IMR-90 (cell line): ENCODE results near the gene ANKRD55. TPM values are rescaled to one million over a fixed set of nuclear protein-coding genes. Genes with fewer than 3 reads are reported as not detected.

Experiments used
- ATAC-seq: fragments of 200-7000 bp; cut with Tn5 transposase; 2 replicates; pipeline ENCODE4 v1.9.1; 2020; ENCODE audit warnings: low read depth, mild to moderate bottlenecking, moderate library complexity
- BruUV-seq: library from RNA; stranded (reverse); fragments of 400-500 nt; replicated peaks from 2 replicates; lab custom pipeline; 2021; lab: Mats Ljungman, UMichigan
- CTCF ChIA-PET: fragments of 300-600 bp; formaldehyde crosslinking; extraction: SDS; loops from one replicate; lab custom pipeline; 2021; ENCODE audit warnings: antibody characterized with exemption; lab: Yijun Ruan, JAX
- POLR2A ChIA-PET: fragments of 300-600 bp; sonication (Branson Sonifier 250); formaldehyde crosslinking; loops from one replicate; lab custom pipeline; 2022; ENCODE audit warnings: antibody characterized with exemption; ENCODE audit not compliant: unreplicated experiment; lab: Charles Lee
- DNase-seq: peaks from one replicate; pipeline ENCODE4 v3.0.0; 2013
- H2AFZ ChIP-seq: replicated peaks from 2 replicates; pipeline ENCODE3; 2013; ENCODE audit warnings: low read length, mild to moderate bottlenecking; ENCODE audit not compliant: poor library complexity
- H2AK5ac ChIP-seq: 2 replicates; pipeline ENCODE4 v1.6.1; 2013; ENCODE audit warnings: low read depth, low read length, inconsistent platforms
- H2AK9ac ChIP-seq: replicated peaks from 2 replicates; pipeline ENCODE3; 2013; ENCODE audit warnings: mild to moderate bottlenecking, low read depth, low read length, moderate library complexity; ENCODE audit not compliant: poor library complexity
- H2BK120ac ChIP-seq: 2 replicates; pipeline ENCODE4 v1.6.1; 2013; ENCODE audit warnings: low read depth, low read length, inconsistent platforms
- H2BK15ac ChIP-seq: 3 replicates; pipeline ENCODE4 v1.6.1; 2013; ENCODE audit warnings: low read depth, low read length, inconsistent platforms
- H2BK20ac ChIP-seq: 2 replicates; pipeline ENCODE4 v1.6.1; 2013; ENCODE audit warnings: low read depth, mild to moderate bottlenecking, inconsistent platforms, low read length, moderate library complexity
- H2BK5ac ChIP-seq: 2 replicates; pipeline ENCODE4 v1.6.1; 2013; ENCODE audit warnings: mild to moderate bottlenecking, low read depth, low read length, inconsistent platforms; ENCODE audit not compliant: poor library complexity, severe bottlenecking
- H3K14ac ChIP-seq: replicated peaks from 2 replicates; pipeline ENCODE4 v1.6.1; 2013; ENCODE audit warnings: low read depth, low read length, inconsistent platforms
- H3K18ac ChIP-seq: 2 replicates; pipeline ENCODE4 v1.6.1; 2013; ENCODE audit warnings: low read depth, low read length, control low read depth
- H3K23ac ChIP-seq: 2 replicates; pipeline ENCODE4 v1.6.1; 2013; ENCODE audit warnings: low read depth, low read length, inconsistent platforms
- H3K27ac ChIP-seq: 2 replicates; pipeline ENCODE4 v1.5.1; 2013; ENCODE audit warnings: mild to moderate bottlenecking, control low read depth, low read length; ENCODE audit not compliant: insufficient read depth
- H3K27me3 ChIP-seq: 2 replicates; pipeline ENCODE4 v1.6.1; 2013; ENCODE audit warnings: low read length; ENCODE audit not compliant: control insufficient read depth, insufficient read depth
- H3K36me3 ChIP-seq: 2 replicates; pipeline ENCODE4 v1.6.1; 2013; ENCODE audit warnings: low read length, mixed read lengths; ENCODE audit not compliant: control insufficient read depth, insufficient read depth
- H3K4ac ChIP-seq: 2 replicates; pipeline ENCODE4 v1.6.1; 2013; ENCODE audit warnings: low read depth, low read length, inconsistent platforms
- H3K4me1 ChIP-seq: 2 replicates; pipeline ENCODE4 v1.6.1; 2013; ENCODE audit warnings: low read length, mixed read lengths; ENCODE audit not compliant: control insufficient read depth, insufficient read depth
- H3K4me2 ChIP-seq: 2 replicates; pipeline ENCODE4 v1.6.1; 2013; ENCODE audit warnings: low read depth, mild to moderate bottlenecking, control low read depth, low read length, moderate library complexity
- H3K4me3 ChIP-seq: 2 replicates; pipeline ENCODE4 v1.5.1; 2013; ENCODE audit warnings: low read depth, mild to moderate bottlenecking, control low read depth, low read length, moderate library complexity; ENCODE audit not compliant: insufficient read depth
- H3K56ac ChIP-seq: 2 replicates; pipeline ENCODE4 v1.6.1; 2013; ENCODE audit warnings: low read length, inconsistent platforms; ENCODE audit not compliant: insufficient read depth; ENCODE audit errors: extremely low read depth
- H3K79me1 ChIP-seq, 2 experiments: 2 replicates each; pipeline ENCODE4 v1.6.1; 2013; ENCODE audit warnings: low read length in 2 of 2, inconsistent platforms in 1 of 2, low read depth in 1 of 2
- H3K9ac ChIP-seq: 2 replicates; pipeline ENCODE4 v1.6.1; 2013; ENCODE audit warnings: low read depth, low read length, control low read depth
- H3K9me1 ChIP-seq: 2 replicates; pipeline ENCODE4 v1.6.1; 2013; ENCODE audit warnings: low read length, inconsistent platforms; ENCODE audit not compliant: insufficient read depth
- H3K9me3 ChIP-seq: 2 replicates; pipeline ENCODE4 v1.6.1; 2013; ENCODE audit warnings: low read length; ENCODE audit not compliant: control insufficient read depth, insufficient read depth
- H4K20me1 ChIP-seq: 2 replicates; pipeline ENCODE4 v1.6.1; 2013; ENCODE audit warnings: low read length, inconsistent platforms; ENCODE audit not compliant: insufficient read depth
- H4K5ac ChIP-seq: 2 replicates; pipeline ENCODE4 v1.6.1; 2013; ENCODE audit warnings: mild to moderate bottlenecking, low read depth, low read length, control low read depth
- H4K8ac ChIP-seq, 2 experiments: 2 replicates each; pipeline ENCODE4 v1.6.1; 2013; ENCODE audit warnings: low read depth in 2 of 2, low read length in 2 of 2, control low read depth in 1 of 2, inconsistent platforms in 1 of 2
- H4K91ac ChIP-seq: 2 replicates; pipeline ENCODE4 v1.6.1; 2013; ENCODE audit warnings: low read depth, low read length, inconsistent platforms; ENCODE audit not compliant: insufficient read depth
- BHLHE40 ChIP-seq: fragments of 150-350 bp; IDR thresholded peaks from 2 replicates; pipeline ENCODE4 v1.6.1; 2016; ENCODE audit warnings: mild to moderate bottlenecking, low read depth, low read length
- CEBPB ChIP-seq: IDR thresholded peaks from 2 replicates; pipeline ENCODE4 v1.6.1; 2012; ENCODE audit warnings: low read depth, low read length, improper control_type of control experiment
- CHD1 ChIP-seq: IDR thresholded peaks from 2 replicates; pipeline ENCODE4 v1.6.1; 2012; ENCODE audit warnings: low read depth, low read length, improper control_type of control experiment
- FOS ChIP-seq: fragments of 150-350 bp; IDR thresholded peaks from 2 replicates; pipeline ENCODE4 v1.6.1; 2016; ENCODE audit warnings: low read depth, low read length
- MAFK ChIP-seq: IDR thresholded peaks from 2 replicates; pipeline ENCODE4 v1.6.1; 2012; ENCODE audit warnings: low read depth, low read length, improper control_type of control experiment
- MAZ ChIP-seq: IDR thresholded peaks from 2 replicates; pipeline ENCODE4 v1.6.1; 2012; ENCODE audit warnings: low read depth, mild to moderate bottlenecking, low read length, improper control_type of control experiment, moderate library complexity, borderline replicate concordance
- MXI1 ChIP-seq: IDR thresholded peaks from 2 replicates; pipeline ENCODE4 v1.6.1; 2012; ENCODE audit warnings: low read depth, mild to moderate bottlenecking, low read length, moderate library complexity, borderline replicate concordance
- NFE2L2 ChIP-seq: fragments of 150-350 bp; IDR thresholded peaks from 2 replicates; pipeline ENCODE4 v1.6.1; 2016; ENCODE audit warnings: low read depth, mild to moderate bottlenecking, low read length
- POLR2A ChIP-seq: IDR thresholded peaks from 2 replicates; pipeline ENCODE4 v1.6.1; 2012; ENCODE audit warnings: mild to moderate bottlenecking, low read depth, low read length
- RAD21 ChIP-seq: IDR thresholded peaks from 2 replicates; pipeline ENCODE4 v1.6.1; 2012; ENCODE audit warnings: low read length, improper control_type of control experiment
- RCOR1 ChIP-seq: IDR thresholded peaks from 2 replicates; pipeline ENCODE4 v1.6.1; 2012; ENCODE audit warnings: mild to moderate bottlenecking, low read length, improper control_type of control experiment; ENCODE audit not compliant: insufficient replicate concordance
- RFX5 ChIP-seq: IDR thresholded peaks from 2 replicates; pipeline ENCODE4 v1.8.0; 2012; ENCODE audit warnings: low read depth, mild to moderate bottlenecking, low read length, moderate library complexity
- SMC3 ChIP-seq: fragments of 150-350 bp; IDR thresholded peaks from 2 replicates; pipeline ENCODE4 v1.6.1; 2016; ENCODE audit warnings: low read depth, mild to moderate bottlenecking, antibody characterized with exemption, low read length, moderate library complexity
- WGBS, 2 experiments: methylation state at CpG; one replicate each; pipeline versions ENCODE4 v1.1.5 to v1.1.7; 2013; ENCODE audit warnings: missing lambda C conversion rate in 2 of 2; ENCODE audit not compliant: insufficient read length in 1 of 2; ENCODE audit errors: extremely low coverage in 2 of 2; 5-methylcytosine and 5-hydroxymethylcytosine counted together
- dilution Hi-C: fragments of 300-500 bp; cut with HindIII; formaldehyde crosslinking; loops from one replicate; pipeline ENCODE4 v1.14.3; 2018; ENCODE audit warnings: low sequenced_read_pairs; ENCODE audit not compliant: unreplicated experiment
- in situ Hi-C: fragments of 300-500 bp; cut with MboI; formaldehyde crosslinking; loops from 3 replicates; pipeline ENCODE4 v1.14.3; 2019; ENCODE audit warnings: low sequenced_read_pairs, inconsistent platforms, mixed read lengths
- intact Hi-C: fragments of 100-400 bp; cut with micrococcal nuclease; formaldehyde crosslinking; loops from 2 replicates; pipeline ENCODE4 v1.10.0; 2022
- polyA plus RNA-seq, 3 experiments: library from polyadenylated mRNA; depleted of rRNA; stranded (reverse); fragments of >200 nt; gene quantifications; 2 replicates each; pipeline ENCODE4 v1.2.3, GENCODE V29; 2012; ENCODE audit warnings: low replicate concordance in 1 of 3
- total RNA-seq: library from RNA; depleted of rRNA; stranded (reverse); fragments of >200 nt; gene quantifications from 2 replicates; pipeline ENCODE4 v1.2.3, GENCODE V29; 2012
- TF ChIP-seq, protein P1 (sequence below): fragments of 150-350 bp; IDR thresholded peaks from 2 replicates; pipeline ENCODE4 v1.6.1; 2017; ENCODE audit warnings: mild to moderate bottlenecking, antibody characterized with exemption, low read length, low read depth
- TF ChIP-seq, protein P2 (sequence below): conservative IDR thresholded peaks from 2 replicates; pipeline ENCODE4 v1.5.1; 2012; ENCODE audit warnings: mild to moderate bottlenecking, low read depth, low read length, improper control_type of control experiment
- TF ChIP-seq, protein P3 (sequence below): fragments of 150-350 bp; IDR thresholded peaks from 2 replicates; pipeline ENCODE4 v1.6.1; 2016; ENCODE audit warnings: low read depth, mild to moderate bottlenecking, low read length, moderate library complexity, borderline replicate concordance

ANKRD55 gene
- total and polyA plus RNA-seq, 2 of the 4 experiments (the other 2 are of a cell fraction) = not detected

DNA sequence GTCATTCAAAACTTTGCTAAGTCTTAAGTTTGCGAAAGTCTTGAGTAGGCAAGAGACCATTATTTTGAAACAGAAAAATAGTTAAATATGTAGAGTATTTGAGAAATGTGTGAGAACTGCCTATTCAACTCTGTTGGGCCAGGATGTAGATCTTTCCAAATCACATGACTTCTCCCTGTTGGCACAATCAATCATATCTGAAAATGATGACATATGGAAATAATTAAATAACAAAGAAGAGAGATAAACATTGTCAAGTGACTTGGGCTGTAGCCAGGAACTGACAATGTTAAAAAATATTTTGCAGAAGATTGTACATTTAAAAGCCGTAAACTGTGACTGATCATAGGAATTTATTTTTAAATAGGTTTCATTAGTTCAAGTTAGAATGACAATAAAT is 133.8 kb downstream of the ANKRD55 start:
- H3K27ac ChIP-seq = no peak overlapping the region
- no peaks in the 10 kb centered on the region for H4K20me1 ChIP-seq
- peaks cover 4% of the 10 kb centered on the region; the same call in 1 of the 2 replicates for H3K4me1 ChIP-seq
- no peak overlapping the region for H3K23ac ChIP-seq
- ChIA-PET POLR2A (no interaction called here), CTCF (no interaction called here)
- H3K14ac ChIP-seq = no peak overlapping the region
- no peak overlapping the region for H2BK20ac ChIP-seq
- no peak overlapping the region for H3K9ac ChIP-seq
- DNase-seq = peak; percentile 56
- H3K4me2 ChIP-seq = no peak overlapping the region
- H2BK5ac ChIP-seq = no peak overlapping the region
- peaks cover 2% of the 10 kb centered on the region for H3K9me3 ChIP-seq
- in situ Hi-C loops (no loop called here), dilution Hi-C loops (no loop called here), intact Hi-C loops (no loop called here)
- no peak overlapping the region for H3K4me3 ChIP-seq
- no peak overlapping the region for H4K8ac ChIP-seq
- no peak overlapping the region for H2AFZ ChIP-seq
- H3K18ac ChIP-seq = no peak overlapping the region
- H2BK15ac ChIP-seq = 0 out of 3 replicates have a peak overlapping the region, but pooled peaks have one; percentile 61
- H2AK9ac ChIP-seq = no peak overlapping the region
- H4K5ac ChIP-seq = no peak overlapping the region
- no TSS peak for BruUV-seq
- TF ChIP-seq, protein P1, sequence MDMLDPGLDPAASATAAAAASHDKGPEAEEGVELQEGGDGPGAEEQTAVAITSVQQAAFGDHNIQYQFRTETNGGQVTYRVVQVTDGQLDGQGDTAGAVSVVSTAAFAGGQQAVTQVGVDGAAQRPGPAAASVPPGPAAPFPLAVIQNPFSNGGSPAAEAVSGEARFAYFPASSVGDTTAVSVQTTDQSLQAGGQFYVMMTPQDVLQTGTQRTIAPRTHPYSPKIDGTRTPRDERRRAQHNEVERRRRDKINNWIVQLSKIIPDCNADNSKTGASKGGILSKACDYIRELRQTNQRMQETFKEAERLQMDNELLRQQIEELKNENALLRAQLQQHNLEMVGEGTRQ = no peak
- TF ChIP-seq, protein P2, sequence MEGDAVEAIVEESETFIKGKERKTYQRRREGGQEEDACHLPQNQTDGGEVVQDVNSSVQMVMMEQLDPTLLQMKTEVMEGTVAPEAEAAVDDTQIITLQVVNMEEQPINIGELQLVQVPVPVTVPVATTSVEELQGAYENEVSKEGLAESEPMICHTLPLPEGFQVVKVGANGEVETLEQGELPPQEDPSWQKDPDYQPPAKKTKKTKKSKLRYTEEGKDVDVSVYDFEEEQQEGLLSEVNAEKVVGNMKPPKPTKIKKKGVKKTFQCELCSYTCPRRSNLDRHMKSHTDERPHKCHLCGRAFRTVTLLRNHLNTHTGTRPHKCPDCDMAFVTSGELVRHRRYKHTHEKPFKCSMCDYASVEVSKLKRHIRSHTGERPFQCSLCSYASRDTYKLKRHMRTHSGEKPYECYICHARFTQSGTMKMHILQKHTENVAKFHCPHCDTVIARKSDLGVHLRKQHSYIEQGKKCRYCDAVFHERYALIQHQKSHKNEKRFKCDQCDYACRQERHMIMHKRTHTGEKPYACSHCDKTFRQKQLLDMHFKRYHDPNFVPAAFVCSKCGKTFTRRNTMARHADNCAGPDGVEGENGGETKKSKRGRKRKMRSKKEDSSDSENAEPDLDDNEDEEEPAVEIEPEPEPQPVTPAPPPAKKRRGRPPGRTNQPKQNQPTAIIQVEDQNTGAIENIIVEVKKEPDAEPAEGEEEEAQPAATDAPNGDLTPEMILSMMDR = no peak
- TF ChIP-seq MAFK = no peak
- TF ChIP-seq MAZ = no peak
- TF ChIP-seq RCOR1 = no peak
- TF ChIP-seq BHLHE40 = no peak
- TF ChIP-seq RAD21 = no peak
- TF ChIP-seq MXI1 = no peak
- TF ChIP-seq CEBPB = no peak
- TF ChIP-seq POLR2A = no peak
- no peak for TF ChIP-seq FOS
- no peak for TF ChIP-seq SMC3
- no peak for TF ChIP-seq CHD1
- TF ChIP-seq RFX5 = no peak
- TF ChIP-seq NFE2L2 = no peak
- TF ChIP-seq, protein P3, sequence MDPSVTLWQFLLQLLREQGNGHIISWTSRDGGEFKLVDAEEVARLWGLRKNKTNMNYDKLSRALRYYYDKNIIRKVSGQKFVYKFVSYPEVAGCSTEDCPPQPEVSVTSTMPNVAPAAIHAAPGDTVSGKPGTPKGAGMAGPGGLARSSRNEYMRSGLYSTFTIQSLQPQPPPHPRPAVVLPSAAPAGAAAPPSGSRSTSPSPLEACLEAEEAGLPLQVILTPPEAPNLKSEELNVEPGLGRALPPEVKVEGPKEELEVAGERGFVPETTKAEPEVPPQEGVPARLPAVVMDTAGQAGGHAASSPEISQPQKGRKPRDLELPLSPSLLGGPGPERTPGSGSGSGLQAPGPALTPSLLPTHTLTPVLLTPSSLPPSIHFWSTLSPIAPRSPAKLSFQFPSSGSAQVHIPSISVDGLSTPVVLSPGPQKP = no peak
- H3K4ac ChIP-seq = no peak overlapping the region; the same call in 1 of the 2 replicates
- no peak overlapping the region for H3K56ac ChIP-seq
- H4K91ac ChIP-seq = no peak overlapping the region
- no peaks in the 10 kb centered on the region for H3K79me1 ChIP-seq
- no CpG with 5 or more reads among the region's 2 CpGs for WGBS, 2 experiments
- no peak overlapping the region for H2AK5ac ChIP-seq
- no peak overlapping the region for H2BK120ac ChIP-seq
- no peaks in the 10 kb centered on the region for H3K36me3 ChIP-seq
- peaks cover 3% of the 10 kb centered on the region for H3K9me1 ChIP-seq
- ATAC-seq = peak; percentile 69
- no peaks in the 10 kb centered on the region for H3K27me3 ChIP-seq
